GM23248 (cell line): ENCODE measurements around the gene PRDM10.

Experiments
- EZH2 ChIP-seq: fragments of 200-600 bp; sonication (generic); IDR thresholded peaks from 2 replicates; pipeline ENCODE4 v1.6.1; 2018; ENCODE audit warnings: antibody characterized with exemption, mild to moderate bottlenecking; ENCODE audit not compliant: insufficient read depth, poor library complexity, severe bottlenecking
- EZH2phosphoT487 ChIP-seq: fragments of 200-600 bp; sonication (generic); IDR thresholded peaks from 2 replicates; pipeline ENCODE4 v1.6.1; 2018; ENCODE audit warnings: antibody characterized with exemption, moderate library complexity, mild to moderate bottlenecking, low read depth; ENCODE audit not compliant: insufficient read depth

DNA sequence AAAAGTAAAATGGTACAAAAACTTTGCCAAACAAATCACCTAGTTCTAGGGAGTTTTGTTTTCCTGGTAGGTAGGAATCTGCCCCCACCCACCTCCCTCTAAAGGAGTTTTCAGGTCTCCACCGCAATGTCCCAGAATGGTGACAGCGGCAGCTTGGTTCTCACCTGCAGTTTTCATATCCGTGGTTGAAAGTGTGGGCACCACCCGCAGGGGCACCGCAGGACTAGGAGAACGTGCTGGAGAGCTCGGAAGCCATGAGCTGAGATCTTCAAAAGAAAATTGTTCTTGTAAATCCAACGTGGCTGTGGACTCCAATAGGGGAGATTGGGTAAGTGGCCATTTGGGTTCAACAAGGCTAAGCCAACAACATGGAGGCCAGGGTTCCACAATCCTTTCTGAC, 118.1 kb downstream of the PRDM10 start:
- TF ChIP-seq EZH2phosphoT487, result no peak
- no peak for TF ChIP-seq EZH2
